Measurements from ENCODE around the gene GANAB. TPM values are rescaled to one million over a fixed set of nuclear protein-coding genes. Genes with fewer than 3 reads are reported as not detected.

Gene GANAB
- total and polyA plus RNA-seq, 2 of the 13 experiments (the other 11 are each of a cell fraction or from before 2014, with no cell fraction given), result 99.5 to 234 TPM

DNA sequence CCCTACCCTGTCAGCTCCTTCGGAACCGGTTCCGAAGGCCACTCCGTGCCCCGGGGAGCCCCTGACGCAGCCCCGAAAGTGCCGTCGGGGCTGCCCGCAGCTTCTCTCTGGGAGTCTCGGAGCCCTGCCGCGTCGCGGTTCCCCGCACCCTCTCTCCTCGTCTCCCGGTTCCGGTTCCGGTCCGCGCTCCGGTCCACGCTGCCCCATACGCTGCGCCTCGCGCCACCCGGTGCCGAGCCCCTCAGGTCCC, 45.4 kb downstream of the GANAB start (continued):
- TF ChIP-seq, protein P1, sequence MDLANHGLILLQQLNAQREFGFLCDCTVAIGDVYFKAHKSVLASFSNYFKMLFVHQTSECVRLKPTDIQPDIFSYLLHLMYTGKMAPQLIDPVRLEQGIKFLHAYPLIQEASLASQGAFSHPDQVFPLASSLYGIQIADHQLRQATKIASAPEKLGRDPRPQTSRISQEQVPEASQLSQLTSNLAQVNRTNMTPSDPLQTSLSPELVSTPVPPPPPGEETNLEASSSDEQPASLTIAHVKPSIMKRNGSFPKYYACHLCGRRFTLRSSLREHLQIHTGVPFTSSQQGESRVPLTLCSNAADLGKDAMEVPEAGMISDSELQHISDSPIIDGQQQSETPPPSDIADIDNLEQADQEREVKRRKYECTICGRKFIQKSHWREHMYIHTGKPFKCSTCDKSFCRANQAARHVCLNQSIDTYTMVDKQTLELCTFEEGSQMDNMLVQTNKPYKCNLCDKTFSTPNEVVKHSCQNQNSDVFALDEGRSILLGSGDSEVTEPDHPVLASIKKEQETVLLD (CRISPR knock-in tag; IDR thresholded peaks at IDR 0.05; ENCODE audit: low read depth), result no peak

DNA sequence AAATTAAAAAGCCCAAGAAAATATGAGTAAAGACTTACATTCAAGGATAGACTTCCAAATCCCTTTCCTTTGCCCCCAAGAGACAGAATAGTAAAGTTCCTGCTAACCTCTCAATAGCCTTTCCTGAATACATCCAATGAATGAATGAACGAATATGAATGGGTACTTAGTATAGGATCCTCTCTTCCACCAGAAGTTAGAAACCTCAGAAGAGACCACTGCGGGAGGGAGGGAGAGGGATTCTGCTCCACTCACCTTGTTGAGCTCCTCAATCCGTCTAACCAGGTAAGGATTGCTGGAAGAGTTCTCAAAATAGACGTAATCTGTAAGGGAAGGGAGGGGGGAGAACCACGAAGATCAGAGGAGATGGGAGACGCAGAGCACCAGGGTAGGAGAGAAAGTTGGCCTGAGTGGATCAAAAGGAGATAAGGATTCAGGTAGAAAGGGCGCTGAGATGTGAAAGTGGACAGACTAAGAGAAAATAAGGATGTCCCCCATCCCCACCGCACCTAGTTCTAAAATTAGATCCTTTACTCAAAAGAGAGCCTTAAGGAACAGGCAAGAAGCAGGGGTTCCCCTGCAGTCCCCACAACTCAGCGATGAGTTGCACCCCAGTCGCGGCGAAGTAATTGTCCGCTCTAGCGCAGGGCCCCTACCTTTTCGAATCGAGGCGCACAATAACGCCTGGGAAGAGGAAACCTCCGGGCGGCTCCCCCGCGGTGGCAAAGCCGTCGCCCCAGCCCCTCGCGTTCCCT, 45.9 kb downstream of the GANAB start:
- intact Hi-C loops (cut with micrococcal nuclease; ENCODE audit: unreplicated experiment) (no loop called here), in situ Hi-C loops (cut with HindIII; ENCODE audit: extremely low pct_ligation_motif_present, low pct_unique_long_range_greater_than_20kb) (no loop called here)
- ChIA-PET CTCF (ENCODE audit: low intra/inter-chr PET ratio, low total read pairs) (no interaction called here), POLR2A (interaction anchor here (0.6 to 3.8 kb wide), 15 partner anchors 9 to 153 kb away, joined by 4 to 137 read pairs (median 7); partner anchors contain the start of genes AHNAK, B3GAT3, C11orf98 and CSKMT)
- Histone ChIP-seq H3K4me3 (replicated peaks in 1 of 3; ENCODE audit: insufficient read depth in 1 of 3, low read depth in 2 of 3, low read length in 3 of 3) (peak overlapping the region; percentile 91 to 94 (median 94)), H3K4me2 (ENCODE audit: low read depth, low read length) (peak overlapping the region; percentile 97), H3K4me1 (ENCODE audit: insufficient read depth, low read length) (peaks cover 39% of the 10 kb centered on the region), H3K79me2 (ENCODE audit: insufficient read depth, low read length) (peaks cover 33% of the 10 kb centered on the region), H2AFZ (ENCODE audit: low read length) (no peak overlapping the region), H3K27ac (ENCODE audit: extremely low read length, insufficient read depth, low read length) (peak overlapping the region; percentile 88), H4K20me1 (ENCODE audit: insufficient read depth, low read length) (no peaks in the 10 kb centered on the region), H3K9me3 (ENCODE audit: low read length) (no peaks in the 10 kb centered on the region), H3K27me3 (ENCODE audit: control insufficient read depth in 1 of 2, insufficient read depth in 2 of 2, low read length in 2 of 2) (no peaks in the 10 kb centered on the region; a peak in 1 of 5 replicates), H3K9ac (ENCODE audit: insufficient read depth, low read depth, low read length) (peak overlapping the region; percentile 99), H3K36me3 (replicated peaks in 1 of 2; ENCODE audit: control insufficient read depth in 1 of 2, insufficient read depth in 2 of 2, low read length in 2 of 2) (peaks cover 16 to 31% of the 10 kb centered on the region in 2 experiments; a peak in 4 of 5 replicates)
- no TSS peak for BruUV-seq (replicated peaks)
- no peak for FAIRE-seq
- 0 out of 2 replicates have a peak, but pooled peaks have one; percentile 12 for TF ChIP-seq ISX (CRISPR knock-in tag; conservative IDR thresholded peaks at IDR 0.05)
- 0 out of 2 replicates have a peak, but pooled peaks have one; percentile 12 for TF ChIP-seq SIN3A (IDR thresholded peaks at IDR 0.05; ENCODE audit: borderline replicate concordance, low read depth, low read length)
- TF ChIP-seq, protein P2, sequence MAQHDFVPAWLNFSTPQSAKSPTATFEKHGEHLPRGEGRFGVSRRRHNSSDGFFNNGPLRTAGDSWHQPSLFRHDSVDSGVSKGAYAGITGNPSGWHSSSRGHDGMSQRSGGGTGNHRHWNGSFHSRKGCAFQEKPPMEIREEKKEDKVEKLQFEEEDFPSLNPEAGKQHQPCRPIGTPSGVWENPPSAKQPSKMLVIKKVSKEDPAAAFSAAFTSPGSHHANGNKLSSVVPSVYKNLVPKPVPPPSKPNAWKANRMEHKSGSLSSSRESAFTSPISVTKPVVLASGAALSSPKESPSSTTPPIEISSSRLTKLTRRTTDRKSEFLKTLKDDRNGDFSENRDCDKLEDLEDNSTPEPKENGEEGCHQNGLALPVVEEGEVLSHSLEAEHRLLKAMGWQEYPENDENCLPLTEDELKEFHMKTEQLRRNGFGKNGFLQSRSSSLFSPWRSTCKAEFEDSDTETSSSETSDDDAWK (CRISPR knock-in tag; IDR thresholded peaks at IDR 0.05), result no peak
- TF ChIP-seq, protein P3, sequence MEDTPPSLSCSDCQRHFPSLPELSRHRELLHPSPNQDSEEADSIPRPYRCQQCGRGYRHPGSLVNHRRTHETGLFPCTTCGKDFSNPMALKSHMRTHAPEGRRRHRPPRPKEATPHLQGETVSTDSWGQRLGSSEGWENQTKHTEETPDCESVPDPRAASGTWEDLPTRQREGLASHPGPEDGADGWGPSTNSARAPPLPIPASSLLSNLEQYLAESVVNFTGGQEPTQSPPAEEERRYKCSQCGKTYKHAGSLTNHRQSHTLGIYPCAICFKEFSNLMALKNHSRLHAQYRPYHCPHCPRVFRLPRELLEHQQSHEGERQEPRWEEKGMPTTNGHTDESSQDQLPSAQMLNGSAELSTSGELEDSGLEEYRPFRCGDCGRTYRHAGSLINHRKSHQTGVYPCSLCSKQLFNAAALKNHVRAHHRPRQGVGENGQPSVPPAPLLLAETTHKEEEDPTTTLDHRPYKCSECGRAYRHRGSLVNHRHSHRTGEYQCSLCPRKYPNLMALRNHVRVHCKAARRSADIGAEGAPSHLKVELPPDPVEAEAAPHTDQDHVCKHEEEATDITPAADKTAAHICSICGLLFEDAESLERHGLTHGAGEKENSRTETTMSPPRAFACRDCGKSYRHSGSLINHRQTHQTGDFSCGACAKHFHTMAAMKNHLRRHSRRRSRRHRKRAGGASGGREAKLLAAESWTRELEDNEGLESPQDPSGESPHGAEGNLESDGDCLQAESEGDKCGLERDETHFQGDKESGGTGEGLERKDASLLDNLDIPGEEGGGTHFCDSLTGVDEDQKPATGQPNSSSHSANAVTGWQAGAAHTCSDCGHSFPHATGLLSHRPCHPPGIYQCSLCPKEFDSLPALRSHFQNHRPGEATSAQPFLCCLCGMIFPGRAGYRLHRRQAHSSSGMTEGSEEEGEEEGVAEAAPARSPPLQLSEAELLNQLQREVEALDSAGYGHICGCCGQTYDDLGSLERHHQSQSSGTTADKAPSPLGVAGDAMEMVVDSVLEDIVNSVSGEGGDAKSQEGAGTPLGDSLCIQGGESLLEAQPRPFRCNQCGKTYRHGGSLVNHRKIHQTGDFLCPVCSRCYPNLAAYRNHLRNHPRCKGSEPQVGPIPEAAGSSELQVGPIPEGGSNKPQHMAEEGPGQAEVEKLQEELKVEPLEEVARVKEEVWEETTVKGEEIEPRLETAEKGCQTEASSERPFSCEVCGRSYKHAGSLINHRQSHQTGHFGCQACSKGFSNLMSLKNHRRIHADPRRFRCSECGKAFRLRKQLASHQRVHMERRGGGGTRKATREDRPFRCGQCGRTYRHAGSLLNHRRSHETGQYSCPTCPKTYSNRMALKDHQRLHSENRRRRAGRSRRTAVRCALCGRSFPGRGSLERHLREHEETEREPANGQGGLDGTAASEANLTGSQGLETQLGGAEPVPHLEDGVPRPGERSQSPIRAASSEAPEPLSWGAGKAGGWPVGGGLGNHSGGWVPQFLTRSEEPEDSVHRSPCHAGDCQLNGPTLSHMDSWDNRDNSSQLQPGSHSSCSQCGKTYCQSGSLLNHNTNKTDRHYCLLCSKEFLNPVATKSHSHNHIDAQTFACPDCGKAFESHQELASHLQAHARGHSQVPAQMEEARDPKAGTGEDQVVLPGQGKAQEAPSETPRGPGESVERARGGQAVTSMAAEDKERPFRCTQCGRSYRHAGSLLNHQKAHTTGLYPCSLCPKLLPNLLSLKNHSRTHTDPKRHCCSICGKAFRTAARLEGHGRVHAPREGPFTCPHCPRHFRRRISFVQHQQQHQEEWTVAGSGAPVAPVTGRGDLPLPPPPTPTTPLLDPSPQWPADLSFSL (CRISPR knock-in tag; IDR thresholded peaks at IDR 0.05), result 0 out of 2 replicates have a peak, but pooled peaks have one; percentile 1
- TF ChIP-seq, protein P4, sequence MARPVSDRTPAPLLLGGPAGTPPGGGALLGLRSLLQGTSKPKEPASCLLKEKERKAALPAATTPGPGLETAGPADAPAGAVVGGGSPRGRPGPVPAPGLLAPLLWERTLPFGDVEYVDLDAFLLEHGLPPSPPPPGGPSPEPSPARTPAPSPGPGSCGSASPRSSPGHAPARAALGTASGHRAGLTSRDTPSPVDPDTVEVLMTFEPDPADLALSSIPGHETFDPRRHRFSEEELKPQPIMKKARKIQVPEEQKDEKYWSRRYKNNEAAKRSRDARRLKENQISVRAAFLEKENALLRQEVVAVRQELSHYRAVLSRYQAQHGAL (CRISPR knock-in tag; IDR thresholded peaks at IDR 0.05; ENCODE audit: not compliant biosample characterization), result no peak
- 0 out of 2 replicates have a peak, but pooled peaks have one; percentile 19 for TF ChIP-seq ZNF383 (CRISPR knock-in tag; IDR thresholded peaks at IDR 0.05; ENCODE audit: borderline replicate concordance)
- 0 out of 2 replicates have a peak, but pooled peaks have one; percentile 39 for TF ChIP-seq ZNF317 (CRISPR knock-in tag; IDR thresholded peaks at IDR 0.05)
- no peak for DNase-seq (ENCODE audit: low spot score)
- WGBS (ENCODE audit: low lambda C conversion rate), result 2% methylated on average over 18 of the region's 26 CpGs
- ATAC-seq, result no peak; the same call in 2 of the 3 replicates
